Stimulated activated CD8-positive, alpha-beta memory T cell treated with anti-CD3 and anti-CD28 coated beads, Interleukin-4, amount 100 ng/mL, for 4 hours (primary cell): ENCODE results near the gene KBTBD13.
A peak's percentile ranks its signal among the peaks of the same experiment; 100 is the strongest.
"Not testable (repeated sequence)": the region's sequence is repeated elsewhere in the genome, so short reads cannot be mapped to it uniquely, and the experiment has no call there.

Experiments used
- DNase-seq, 2 donors: peaks; one replicate each; pipeline ENCODE4 v3.0.0-alpha.2; 2020; ENCODE audit warnings: low read depth in 2 of 2, low spot score in 1 of 2

KBTBD13 gene

DNA sequence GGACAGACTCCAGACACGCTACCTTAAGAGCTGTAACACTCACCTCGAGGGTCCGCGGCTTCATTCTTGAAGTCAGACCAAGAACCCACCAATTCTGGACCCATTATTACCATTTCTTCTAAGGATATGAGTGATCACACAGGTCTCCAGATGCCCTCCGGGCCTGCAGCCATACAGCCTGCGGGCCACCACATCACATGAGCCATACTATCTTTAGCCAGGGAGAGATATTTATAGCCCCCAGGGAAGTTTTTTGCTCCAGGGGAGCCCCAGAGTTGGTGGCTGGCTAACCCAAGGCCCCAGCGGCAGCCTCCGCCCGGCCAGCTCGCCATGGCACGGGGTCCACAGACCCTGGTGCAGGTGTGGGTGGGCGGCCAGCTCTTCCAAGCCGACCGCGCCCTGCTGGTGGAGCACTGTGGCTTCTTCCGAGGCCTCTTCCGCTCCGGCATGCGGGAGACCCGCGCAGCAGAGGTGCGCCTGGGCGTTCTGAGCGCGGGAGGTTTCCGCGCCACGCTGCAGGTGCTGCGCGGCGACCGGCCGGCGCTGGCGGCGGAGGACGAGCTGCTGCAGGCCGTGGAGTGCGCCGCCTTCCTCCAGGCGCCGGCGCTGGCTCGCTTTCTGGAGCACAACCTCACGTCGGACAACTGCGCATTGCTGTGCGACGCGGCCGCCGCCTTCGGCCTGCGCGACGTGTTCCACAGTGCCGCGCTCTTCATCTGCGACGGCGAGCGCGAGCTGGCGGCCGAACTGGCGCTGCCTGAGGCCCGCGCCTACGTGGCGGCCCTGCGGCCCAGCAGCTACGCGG, at the start of gene KBTBD13:
TSS of gene KBTBD13 (plus strand) at position 261 of the 805 bp plus-strand sequence. CDS start at position 331, 70 bp downstream.
- no peak for DNase-seq

DNA sequence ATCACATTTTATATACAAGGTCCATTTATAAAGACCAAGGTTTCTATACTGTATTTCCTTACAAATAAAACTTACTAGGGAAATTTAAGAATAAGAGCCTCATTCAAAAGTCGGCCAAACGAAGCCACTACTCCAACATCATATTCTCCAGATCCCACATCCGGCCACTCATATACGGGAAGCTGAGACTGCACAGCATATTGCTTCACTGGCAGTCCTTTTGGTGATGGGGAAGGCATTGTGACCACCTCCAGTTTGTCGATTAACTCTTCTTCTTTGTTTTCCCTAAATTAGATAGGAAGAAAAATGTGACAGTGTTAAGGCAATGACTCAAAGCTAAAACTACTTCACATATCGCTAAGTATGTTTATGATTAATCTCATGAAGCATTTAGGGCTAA, 49.8 kb upstream of the KBTBD13 start:
- DNase-seq = no peak

DNA sequence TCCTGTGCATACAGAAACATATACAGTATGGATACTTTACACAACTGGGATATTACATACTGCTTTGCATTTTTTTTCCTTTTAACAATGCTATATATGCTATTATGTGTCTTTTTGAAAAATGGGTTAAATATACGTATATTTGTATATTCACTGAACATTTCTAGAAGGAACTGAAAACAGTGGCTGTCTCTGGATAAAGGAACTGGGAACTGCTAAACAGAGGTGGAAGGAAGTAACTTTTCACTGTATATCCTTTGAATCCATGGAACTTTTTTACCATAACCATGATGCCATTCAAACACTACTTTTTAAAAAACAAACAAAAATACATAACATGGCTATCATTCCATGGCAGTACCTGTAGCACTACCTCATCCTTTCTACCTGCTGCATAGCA, 49.0 kb upstream of the KBTBD13 start:
- DNase-seq = no peak

DNA sequence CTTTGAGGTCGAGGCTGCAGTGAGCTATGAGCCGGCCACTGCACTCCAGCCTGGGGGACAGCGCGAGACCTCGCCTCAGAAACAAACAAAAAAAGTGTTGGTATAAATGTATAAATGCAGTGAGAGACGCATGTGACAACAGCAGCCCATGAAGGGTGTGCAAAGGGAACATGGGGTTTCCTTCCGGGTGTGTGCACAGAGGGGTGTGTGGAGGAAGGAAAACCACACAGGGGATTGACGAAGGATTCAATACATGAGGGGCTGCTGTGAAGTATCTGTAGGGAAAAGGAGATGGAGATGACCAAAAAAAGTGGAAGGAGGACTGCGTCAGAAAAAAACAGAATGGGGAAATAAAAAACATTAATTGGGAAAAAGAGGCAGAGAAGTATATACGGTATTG, 48.2 kb upstream of the KBTBD13 start:
- DNase-seq = no peak

DNA sequence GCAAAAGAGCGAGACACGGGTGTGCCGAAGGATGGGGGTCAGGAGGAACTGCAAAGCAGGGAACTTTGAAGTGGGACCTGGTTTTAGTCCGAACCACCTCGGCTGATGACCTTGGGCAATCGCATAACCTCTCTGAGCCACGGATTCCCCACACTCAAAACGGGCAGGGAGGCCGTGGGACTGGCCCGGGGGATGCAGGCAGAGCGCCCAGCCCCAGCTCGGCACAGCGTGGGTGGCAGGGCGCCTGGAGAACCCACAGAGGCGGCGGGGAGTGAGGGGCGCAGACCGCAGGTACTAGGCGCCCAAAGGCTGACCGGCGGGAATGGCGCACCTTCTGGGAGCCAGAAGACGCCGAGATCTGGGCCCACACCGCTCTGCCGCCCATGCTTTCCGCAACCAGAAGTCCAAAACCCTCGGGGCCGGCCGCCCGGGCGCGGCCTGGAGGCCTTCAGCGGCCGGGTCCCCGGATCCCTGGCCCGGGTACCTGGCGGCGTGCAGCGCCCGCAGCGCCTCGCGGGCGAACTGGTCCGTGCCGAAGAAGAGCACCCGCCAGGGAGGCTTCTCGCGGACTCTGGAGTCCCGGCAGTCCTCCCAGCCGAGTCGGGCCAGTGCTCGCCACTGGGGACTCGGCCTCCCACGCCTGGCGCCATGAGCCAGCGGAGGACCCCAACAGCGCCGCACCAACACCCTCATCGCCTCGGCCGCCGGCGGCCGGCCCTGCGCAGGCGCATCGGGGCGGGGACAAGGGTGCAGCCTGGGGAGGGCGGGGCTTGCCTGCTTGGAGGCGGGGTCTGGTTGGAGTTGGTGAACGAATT, 47.4 kb upstream of the KBTBD13 start, which contains the start of gene MTFMT:
TSS of gene MTFMT (minus strand) at position 719 of the 815 bp plus-strand sequence. CDS start at position 693, 26 bp downstream.
- peak; percentile 87 to 91 for DNase-seq

DNA sequence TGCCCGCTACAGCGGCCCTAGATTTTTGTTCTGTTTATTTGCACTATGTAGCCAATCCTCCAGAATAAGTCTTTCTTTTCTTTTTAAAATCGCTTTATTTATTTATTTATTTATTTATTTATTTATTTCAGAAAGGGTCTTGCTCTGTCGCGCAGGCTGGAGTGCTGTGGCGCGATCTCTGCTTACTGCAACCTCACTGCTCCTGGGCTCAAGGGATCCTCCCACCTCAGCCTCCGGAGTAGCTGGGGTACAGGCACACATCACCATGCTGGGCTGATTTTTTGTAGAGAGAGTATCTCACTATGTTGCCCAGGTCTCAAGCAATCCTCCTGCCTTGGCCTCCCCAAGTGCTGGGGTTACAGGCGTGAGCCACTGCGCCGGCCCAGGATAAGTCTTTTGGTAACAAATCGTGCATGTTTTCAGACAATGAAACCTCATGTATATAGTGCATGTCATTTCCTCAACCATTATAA, 46.8 kb upstream of the KBTBD13 start:
- no peak for DNase-seq

DNA sequence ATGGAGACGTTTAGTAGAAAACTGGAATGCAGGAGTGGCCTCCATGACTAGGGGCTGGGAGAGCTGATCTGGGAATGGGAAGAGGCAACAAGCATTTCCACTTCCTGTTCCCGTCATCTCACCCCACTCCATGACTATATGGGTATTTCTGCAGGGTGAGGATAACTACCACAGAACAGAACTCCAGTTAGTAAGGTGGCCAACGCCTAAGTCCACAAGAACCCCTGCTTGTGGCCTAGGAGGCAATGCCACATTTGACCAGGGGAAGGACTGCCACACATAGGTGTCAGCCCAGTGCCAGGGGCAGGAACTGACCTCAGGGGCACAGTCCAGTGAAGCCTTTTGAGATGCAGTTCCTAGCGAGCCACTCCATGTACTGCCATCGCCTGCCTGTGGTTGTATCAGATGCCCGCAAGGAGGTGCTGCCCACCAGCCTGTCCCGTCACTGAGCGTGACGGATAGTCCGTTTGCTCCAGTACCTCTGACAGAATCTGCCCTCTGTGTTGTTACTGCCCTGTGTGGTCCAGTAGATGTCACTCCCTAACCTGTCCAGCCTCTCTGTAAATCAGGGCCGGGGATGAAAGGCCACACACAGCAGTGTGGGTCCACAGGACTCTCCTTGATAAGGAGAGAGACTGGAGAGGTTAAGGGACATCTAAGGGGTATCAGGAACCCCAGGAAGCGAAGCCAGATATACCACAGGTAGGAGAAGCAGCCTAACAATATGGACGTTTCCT, 43.6 kb upstream of the KBTBD13 start:
- no peak for DNase-seq

DNA sequence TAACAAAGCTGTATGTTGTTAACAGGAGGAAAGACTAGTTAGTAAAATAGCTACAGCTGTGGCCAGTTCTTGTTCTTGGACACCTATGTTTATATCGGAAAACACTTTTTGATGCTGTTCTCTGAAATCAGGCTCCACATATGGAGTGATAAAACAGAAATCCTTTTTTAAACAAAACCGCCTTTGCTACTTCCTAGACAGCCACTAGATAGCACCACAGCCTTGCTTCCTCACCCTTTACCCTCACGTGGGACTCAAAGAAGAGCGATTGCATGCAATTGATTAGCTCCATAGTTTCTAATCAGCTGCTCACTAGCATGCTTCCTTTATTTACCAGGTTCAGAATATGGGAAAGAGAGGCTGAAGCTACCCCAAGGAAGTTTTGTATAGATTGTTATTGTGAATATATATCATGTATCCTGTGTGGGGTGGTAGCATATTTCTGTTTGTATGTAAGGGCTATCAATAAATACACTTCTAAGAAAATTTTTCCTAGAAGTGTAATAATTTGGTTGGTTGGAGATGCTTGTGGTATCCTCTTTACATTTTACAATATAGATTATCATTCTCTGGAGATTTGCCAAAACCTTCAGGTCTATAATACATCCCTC, 42.8 kb upstream of the KBTBD13 start:
- no peak for DNase-seq

DNA sequence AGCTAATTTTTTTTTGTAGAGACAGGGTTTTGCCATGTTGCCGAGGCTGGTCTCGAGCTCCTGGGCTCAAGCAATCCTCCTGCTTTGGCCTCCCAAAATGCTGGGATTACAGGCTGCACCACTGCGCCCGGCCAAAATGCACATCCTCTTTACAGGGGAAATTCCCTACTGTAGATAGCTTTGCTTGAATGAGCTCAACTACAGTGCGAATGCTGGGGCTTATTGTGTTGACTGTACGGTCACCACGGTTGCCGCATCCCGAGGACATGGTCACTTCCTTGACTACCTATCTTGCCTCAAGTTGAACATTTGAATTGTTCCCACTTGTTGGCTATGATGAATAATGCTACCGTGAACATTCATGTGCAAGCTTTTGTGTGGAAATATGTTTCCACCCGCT, 41.8 kb upstream of the KBTBD13 start:
- no peak for DNase-seq

GRCh38 chr15:65037309-65037708, 39.2 kb upstream of the KBTBD13 start:
- no peak for DNase-seq

GRCh38 chr15:65038428-65038827, 38.1 kb upstream of the KBTBD13 start:
- DNase-seq = no peak

- no peak for DNase-seq
Observed at GRCh38 chr15:65038836-65039235, 37.7 kb upstream of the KBTBD13 start.

DNA sequence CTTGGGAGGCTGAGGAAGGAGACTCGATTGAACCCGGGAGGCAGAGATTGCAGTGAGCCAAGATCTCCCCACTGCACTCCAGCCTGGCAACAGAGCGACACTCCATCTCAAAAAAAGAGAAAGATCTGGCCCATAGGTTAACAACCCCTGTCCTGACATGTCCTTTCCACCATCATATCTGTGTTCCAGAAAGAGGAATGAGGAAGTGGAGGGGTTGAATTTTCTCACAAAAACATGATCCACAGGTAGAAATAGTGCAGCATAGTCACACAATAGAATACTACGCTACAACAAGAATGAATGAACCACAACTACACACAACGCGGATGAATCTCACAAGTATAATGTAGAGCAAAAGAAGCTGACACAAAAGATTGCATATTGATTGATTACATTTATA, 36.1 kb upstream of the KBTBD13 start:
- DNase-seq = no peak

- no peak for DNase-seq
Observed at GRCh38 chr15:65041787-65042186, 34.8 kb upstream of the KBTBD13 start.

DNA sequence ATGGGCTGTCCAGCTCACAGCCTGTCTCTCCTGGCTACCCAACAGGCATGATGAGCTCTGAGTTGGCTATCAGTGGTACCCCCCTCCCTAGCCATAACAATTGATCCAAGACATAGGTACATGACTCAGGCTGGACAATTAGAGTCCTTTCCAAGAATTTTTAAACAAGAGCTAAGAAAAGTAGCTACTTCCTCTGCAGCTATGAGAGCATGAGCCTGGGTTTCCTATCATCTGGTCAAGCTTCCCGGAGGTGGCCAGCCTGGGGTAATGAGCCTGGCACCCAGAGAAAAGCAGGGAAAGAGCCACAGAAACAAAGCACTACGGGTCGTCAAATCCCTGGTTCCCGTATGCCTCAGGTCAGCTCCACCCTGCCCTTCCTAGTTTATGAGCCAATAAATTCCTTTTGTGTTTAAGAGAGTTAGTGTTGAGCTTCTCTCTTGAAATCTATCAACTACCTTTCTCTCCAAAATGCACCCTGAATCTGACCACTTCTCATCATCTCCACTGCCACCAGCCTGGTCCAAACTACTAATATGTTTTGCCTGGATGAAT, 33.7 kb upstream of the KBTBD13 start:
- DNase-seq = no peak

DNA sequence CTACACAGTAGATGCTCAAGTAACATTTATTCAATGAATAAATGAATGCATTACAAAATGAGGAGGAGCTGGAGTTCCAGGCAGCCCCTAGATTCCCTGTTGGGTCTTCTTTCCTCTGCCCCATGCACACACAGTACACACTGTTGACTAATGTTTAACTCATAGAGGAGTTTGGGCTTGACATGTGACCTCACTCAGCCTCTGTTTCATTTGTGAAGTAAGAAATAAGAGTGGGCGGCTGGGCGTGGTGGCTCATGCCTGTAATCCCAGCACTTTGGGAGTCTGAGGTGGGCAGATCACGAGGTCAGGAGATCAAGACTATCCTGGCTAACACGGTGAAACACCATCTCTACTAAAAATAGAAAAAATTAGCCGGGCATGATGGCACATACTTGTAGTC, 32.3 kb upstream of the KBTBD13 start:
- not testable (repeated sequence) for DNase-seq

- DNase-seq = no peak
Observed at GRCh38 chr15:65044724-65045481, 31.6 kb upstream of the KBTBD13 start, which contains the start of gene SLC51B. TSS of gene SLC51B (plus strand) at chr15:65045387. CDS start at chr15:65050005, 4,618 bp downstream.

- no peak for DNase-seq
Observed at GRCh38 chr15:65048241-65048640, 28.3 kb upstream of the KBTBD13 start.

GRCh38 chr15:65049418-65049840, 27.1 kb upstream of the KBTBD13 start:
- peak; percentile 65 to 80 for DNase-seq

- no peak for DNase-seq
Observed at GRCh38 chr15:65050270-65050669, 26.3 kb upstream of the KBTBD13 start.
